HUES48 (cell line): ENCODE results near the gene KLHDC7A.

Source experiments
- H3K27ac ChIP-seq: one replicate; pipeline ENCODE4 v1.7.0; 2013; ENCODE audit warnings: low read depth, low read length, inconsistent platforms
- H3K27me3 ChIP-seq: 2 replicates; pipeline ENCODE4 v1.6.1; 2013; ENCODE audit warnings: mild to moderate bottlenecking, low read length; ENCODE audit not compliant: control insufficient read depth, insufficient read depth
- H3K36me3 ChIP-seq: 2 replicates; pipeline ENCODE4 v1.6.1; 2013; ENCODE audit warnings: low read length; ENCODE audit not compliant: control insufficient read depth, insufficient read depth
- H3K4me1 ChIP-seq: 2 replicates; pipeline ENCODE4 v1.6.1; 2013; ENCODE audit warnings: mild to moderate bottlenecking, low read length; ENCODE audit not compliant: control insufficient read depth, insufficient read depth
- H3K4me3 ChIP-seq: 2 replicates; pipeline ENCODE4 v1.5.1; 2013; ENCODE audit warnings: mild to moderate bottlenecking, low read depth, low read length
- H3K9ac ChIP-seq: 2 replicates; pipeline ENCODE4 v1.6.1; 2013; ENCODE audit warnings: mild to moderate bottlenecking, low read depth, low read length, moderate library complexity
- H3K9me3 ChIP-seq: 2 replicates; pipeline ENCODE4 v1.6.1; 2013; ENCODE audit warnings: low read length; ENCODE audit not compliant: control insufficient read depth, insufficient read depth

Gene KLHDC7A

GRCh38 chr1:18480315-18481189 lies at the start of gene KLHDC7A:
Gene KLHDC7A, plus strand, starts transcription at chr1:18480930. Its CDS starts 52 bp downstream, at chr1:18480982.
- Histone ChIP-seq H3K9me3 (peaks cover 4% of the 10 kb centered on the region; the same call in 1 of the 2 replicates), H3K4me1 (peaks cover 23% of the 10 kb centered on the region), H3K27ac (peak within 1 kb of the TSS; percentile 89), H3K4me3 (peak within 1 kb of the TSS; percentile 40), H3K9ac (peak within 1 kb of the TSS; percentile 7), H3K27me3 (no peaks in the 10 kb centered on the region), H3K36me3 (peaks cover 14% of the 10 kb centered on the region; the same call in 1 of the 2 replicates)

- H3K27me3 ChIP-seq = no peaks in the 10 kb centered on the region
- no peaks in the 10 kb centered on the region for H3K9me3 ChIP-seq
- H3K36me3 ChIP-seq = no peaks in the 10 kb centered on the region
- no peak overlapping the region for H3K27ac ChIP-seq
- H3K4me1 ChIP-seq = no peaks in the 10 kb centered on the region
- H3K4me3 ChIP-seq = no peak overlapping the region
- no peak overlapping the region for H3K9ac ChIP-seq
Measured at GRCh38 chr1:18434041-18434440, 46.7 kb upstream of the KLHDC7A start.

DNA sequence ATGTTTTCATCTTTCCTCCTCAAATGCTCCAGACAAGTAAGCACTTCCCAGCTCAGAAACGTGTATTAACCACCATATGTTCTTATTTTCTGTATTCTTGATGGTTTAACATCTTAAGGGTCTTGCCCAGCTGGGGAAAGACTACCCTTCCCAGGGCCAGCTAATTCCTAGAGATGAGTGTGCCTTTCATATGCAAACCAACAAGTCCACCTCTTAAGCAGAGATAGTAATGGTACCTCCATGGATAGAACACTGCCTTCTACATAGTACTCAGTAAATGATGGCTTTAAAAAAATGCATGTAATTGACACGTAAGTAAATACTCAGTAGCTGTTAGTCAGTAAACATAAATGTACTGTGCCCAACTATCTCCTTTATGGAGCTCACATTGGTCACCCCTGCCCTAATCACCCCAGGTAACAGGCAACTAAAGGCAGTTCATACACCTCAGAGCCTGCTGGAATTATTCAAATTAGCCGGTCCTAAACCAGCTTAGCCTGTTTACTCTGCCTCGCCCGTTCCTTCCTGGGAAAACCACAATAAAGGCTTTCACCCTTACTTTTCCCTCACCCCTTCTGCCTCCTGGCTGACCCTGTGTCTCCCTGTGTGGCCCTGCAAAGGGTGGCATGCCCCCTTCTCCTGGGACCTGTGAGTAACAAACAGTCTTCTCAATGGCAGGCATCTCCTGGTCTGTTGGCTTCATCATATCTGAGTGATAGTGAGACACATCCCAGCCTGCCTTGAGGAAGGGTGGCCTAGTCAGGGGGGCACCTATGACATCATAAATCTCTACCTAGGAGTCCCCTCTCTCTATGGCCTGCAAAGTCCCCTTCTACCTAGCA lies 40.1 kb upstream of the KLHDC7A start:
- no peak overlapping the region for H3K27ac ChIP-seq

GRCh38 chr1:18443587-18444520 lies 36.9 kb upstream of the KLHDC7A start:
- H3K4me3 ChIP-seq = no peak overlapping the region
- H3K4me1 ChIP-seq = peaks cover 29% of the 10 kb centered on the region
- H3K9ac ChIP-seq = no peak overlapping the region
- no peaks in the 10 kb centered on the region for H3K9me3 ChIP-seq
- no peaks in the 10 kb centered on the region for H3K36me3 ChIP-seq
- no peaks in the 10 kb centered on the region for H3K27me3 ChIP-seq
- H3K27ac ChIP-seq = no peak overlapping the region

More for the DNA sequence above, 40.1 kb upstream of the KLHDC7A start:
- H3K4me3 ChIP-seq = no peak overlapping the region
- H3K36me3 ChIP-seq = no peaks in the 10 kb centered on the region
- no peaks in the 10 kb centered on the region for H3K27me3 ChIP-seq
- H3K4me1 ChIP-seq = peaks cover 10% of the 10 kb centered on the region
- H3K9me3 ChIP-seq = no peaks in the 10 kb centered on the region
- no peak overlapping the region for H3K9ac ChIP-seq

- Histone ChIP-seq H3K36me3 (no peaks in the 10 kb centered on the region), H3K4me3 (no peak overlapping the region), H3K27ac (no peak overlapping the region)
Measured at GRCh38 chr1:18444563-18444962, 36.2 kb upstream of the KLHDC7A start.

DNA sequence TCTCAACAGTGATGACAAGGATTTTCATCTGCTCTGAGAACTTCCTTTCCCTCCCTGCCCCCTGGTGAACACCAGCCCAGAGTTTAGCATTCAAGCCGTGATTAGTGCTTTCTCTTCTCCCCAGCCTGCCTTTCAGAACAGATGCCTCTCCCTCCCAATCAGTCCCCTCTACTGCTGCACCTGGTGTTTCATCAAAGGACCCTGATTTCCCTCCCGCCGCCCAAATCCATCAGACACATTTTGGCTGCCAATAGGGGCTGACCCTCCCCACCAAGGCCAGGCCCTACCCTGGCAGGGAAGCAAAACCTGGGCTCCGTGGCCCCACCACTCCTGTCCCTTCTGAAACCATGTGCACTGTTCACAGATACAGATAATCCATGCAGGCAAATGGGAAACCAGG lies 34.0 kb upstream of the KLHDC7A start:
- Histone ChIP-seq H3K27me3 (no peaks in the 10 kb centered on the region), H3K27ac (no peak overlapping the region), H3K9ac (no peak overlapping the region), H3K4me3 (no peak overlapping the region), H3K9me3 (no peaks in the 10 kb centered on the region), H3K36me3 (no peaks in the 10 kb centered on the region), H3K4me1 (peaks cover 21% of the 10 kb centered on the region)

More at GRCh38 chr1:18444563-18444962, 36.2 kb upstream of the KLHDC7A start:
- no peaks in the 10 kb centered on the region for H3K27me3 ChIP-seq
- H3K9ac ChIP-seq = no peak overlapping the region
- peaks cover 31% of the 10 kb centered on the region for H3K4me1 ChIP-seq
- no peaks in the 10 kb centered on the region for H3K9me3 ChIP-seq

- no peaks in the 10 kb centered on the region for H3K36me3 ChIP-seq
- no peak overlapping the region for H3K4me3 ChIP-seq
- no peak overlapping the region for H3K27ac ChIP-seq
- H3K4me1 ChIP-seq = peaks cover 21% of the 10 kb centered on the region
- no peak overlapping the region for H3K9ac ChIP-seq
- no peaks in the 10 kb centered on the region for H3K9me3 ChIP-seq
- no peaks in the 10 kb centered on the region for H3K27me3 ChIP-seq
Measured at GRCh38 chr1:18447509-18448220, 33.1 kb upstream of the KLHDC7A start.

DNA sequence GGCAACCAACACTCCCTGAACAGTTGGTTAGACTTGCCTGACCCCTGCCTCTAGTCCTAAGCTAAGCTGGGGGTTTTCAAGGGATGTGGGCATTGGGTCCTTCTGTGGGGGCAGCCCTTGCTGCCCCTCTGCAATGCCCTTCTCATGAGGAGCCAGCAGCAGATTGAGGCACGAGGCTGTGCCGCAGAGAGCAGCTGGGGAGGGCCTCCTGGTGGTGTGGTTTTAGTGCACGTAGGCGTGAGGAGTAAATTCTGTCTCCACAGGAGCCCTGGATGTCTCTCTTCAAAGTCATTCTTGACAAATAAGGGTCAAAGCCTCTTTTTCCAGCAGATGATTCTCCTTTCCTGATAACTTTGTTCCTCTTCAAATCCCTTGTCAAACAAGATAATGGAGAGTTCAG lies 31.8 kb upstream of the KLHDC7A start:
- Histone ChIP-seq H3K9me3 (no peaks in the 10 kb centered on the region), H3K27me3 (no peaks in the 10 kb centered on the region), H3K4me3 (no peak overlapping the region), H3K36me3 (no peaks in the 10 kb centered on the region), H3K27ac (no peak overlapping the region), H3K4me1 (peaks cover 21% of the 10 kb centered on the region), H3K9ac (no peak overlapping the region)

GRCh38 chr1:18452550-18452949 lies 28.2 kb upstream of the KLHDC7A start:
- no peaks in the 10 kb centered on the region; the same call in 1 of the 2 replicates for H3K27me3 ChIP-seq
- H3K4me3 ChIP-seq = no peak overlapping the region
- H3K27ac ChIP-seq = no peak overlapping the region
- no peaks in the 10 kb centered on the region for H3K36me3 ChIP-seq
- H3K4me1 ChIP-seq = peaks cover 15% of the 10 kb centered on the region
- no peaks in the 10 kb centered on the region for H3K9me3 ChIP-seq
- no peak overlapping the region for H3K9ac ChIP-seq
